Measurements from ENCODE around the gene FAXDC2.

FAXDC2 gene

DNA sequence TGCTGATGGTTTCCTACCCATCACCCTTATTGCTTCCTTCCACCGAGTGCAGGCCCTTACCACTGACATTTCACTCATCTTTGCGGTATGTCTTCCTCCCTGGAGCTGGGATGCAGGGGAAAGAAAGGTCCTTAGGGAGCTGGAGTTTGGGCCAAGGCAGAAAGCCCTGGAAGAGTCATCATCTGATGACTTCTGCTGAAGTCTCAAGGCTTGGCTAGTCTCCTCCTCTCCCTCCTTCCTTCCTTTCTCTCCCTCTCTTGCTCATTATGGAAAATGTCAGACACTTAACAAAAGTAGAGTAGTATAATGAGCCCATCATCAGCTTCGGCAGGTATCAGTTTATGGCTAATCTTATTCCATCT is 55.2 kb downstream of the FAXDC2 start:
- DNase-seq (ENCODE audit: low read depth) = no peak

DNA sequence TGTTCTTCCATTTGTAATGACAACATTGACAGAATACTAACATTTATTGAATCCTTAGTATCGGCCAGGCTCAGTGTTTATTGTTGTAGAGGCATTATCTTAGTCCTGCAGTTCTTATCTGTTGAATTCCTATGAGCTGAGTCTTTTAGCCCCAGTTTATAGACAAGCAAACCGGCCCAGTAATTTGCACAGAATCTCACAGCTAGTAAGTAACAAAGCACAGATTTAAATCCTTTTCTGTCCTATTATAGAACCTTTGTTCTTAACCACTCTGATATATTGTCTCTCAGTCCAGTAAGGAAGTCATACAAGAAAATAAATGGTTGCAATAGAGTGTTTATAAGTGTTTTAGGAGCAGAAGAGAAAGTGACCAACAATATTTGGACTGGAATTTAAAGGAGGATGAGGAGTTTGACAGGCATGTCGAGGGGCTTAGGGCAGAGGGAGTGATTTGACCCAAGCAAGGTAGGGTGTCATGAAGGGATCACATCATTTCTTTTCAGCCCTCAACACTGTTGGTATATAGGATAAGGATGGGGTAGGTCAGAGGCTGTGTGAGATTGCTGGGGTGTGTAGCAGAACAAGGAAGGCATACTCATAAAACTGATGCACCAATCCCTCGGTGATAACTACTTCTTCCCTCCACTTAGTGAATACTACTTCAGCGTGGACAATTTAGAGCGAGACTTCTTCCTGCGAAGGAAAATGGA is 55.7 kb downstream of the FAXDC2 start:
- DNase-seq (ENCODE audit: low read depth) = no peak

- no peak for DNase-seq (ENCODE audit: low read depth)
Observed at GRCh38 chr5:154793599-154794524, 56.5 kb downstream of the FAXDC2 start.

GRCh38 chr5:154791535-154791934 is 58.9 kb downstream of the FAXDC2 start:
- no peak for DNase-seq (ENCODE audit: low read depth)

GRCh38 chr5:154788212-154788611 is 62.2 kb downstream of the FAXDC2 start:
- no peak for DNase-seq (ENCODE audit: low read depth)

GRCh38 chr5:154786414-154786813 is 64.0 kb downstream of the FAXDC2 start:
- no peak for DNase-seq (ENCODE audit: low read depth)

GRCh38 chr5:154784856-154785255 is 65.5 kb downstream of the FAXDC2 start:
- DNase-seq (ENCODE audit: low read depth) = no peak

GRCh38 chr5:154783774-154784460 is 66.5 kb downstream of the FAXDC2 start:
- no peak for DNase-seq (ENCODE audit: low read depth)

DNA sequence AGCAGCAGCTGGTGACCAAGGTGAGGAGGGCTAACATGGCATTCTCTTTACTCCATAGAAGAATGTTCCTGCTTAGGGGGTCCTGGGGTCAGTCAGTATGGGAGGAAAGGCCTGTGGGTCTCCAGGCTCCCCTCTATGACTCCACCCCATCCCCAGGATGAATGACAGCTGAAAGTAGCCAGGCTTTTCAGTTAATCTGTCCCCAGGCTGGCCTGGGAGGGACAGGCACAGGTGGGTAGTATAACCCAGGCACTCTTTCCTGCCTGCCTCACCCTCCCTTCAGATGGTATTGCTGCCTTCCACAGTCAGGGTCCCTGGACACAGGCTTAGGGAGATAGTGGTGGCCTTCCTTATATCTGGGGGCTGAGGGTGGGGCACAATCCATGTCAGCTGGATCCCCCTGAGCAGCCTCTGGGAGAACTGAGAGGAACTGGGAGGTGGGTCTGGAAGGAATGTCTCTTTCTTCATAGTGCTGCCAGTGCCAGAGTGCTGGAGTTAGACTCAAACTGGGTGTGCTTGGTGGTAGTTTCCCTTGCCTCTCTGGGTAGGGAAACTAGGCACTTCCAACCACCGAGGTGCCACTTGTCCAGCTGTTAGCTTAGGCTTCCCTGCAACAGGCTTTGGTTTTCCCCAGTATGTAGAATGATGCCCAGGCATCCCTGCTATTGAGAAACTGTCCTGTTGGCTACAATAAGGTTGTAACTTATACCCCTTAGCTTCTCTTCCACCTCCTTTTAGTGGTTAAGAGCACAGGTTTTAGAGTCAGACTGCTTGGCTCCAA is 67.4 kb downstream of the FAXDC2 start:
- no peak for DNase-seq (ENCODE audit: low read depth)

DNA sequence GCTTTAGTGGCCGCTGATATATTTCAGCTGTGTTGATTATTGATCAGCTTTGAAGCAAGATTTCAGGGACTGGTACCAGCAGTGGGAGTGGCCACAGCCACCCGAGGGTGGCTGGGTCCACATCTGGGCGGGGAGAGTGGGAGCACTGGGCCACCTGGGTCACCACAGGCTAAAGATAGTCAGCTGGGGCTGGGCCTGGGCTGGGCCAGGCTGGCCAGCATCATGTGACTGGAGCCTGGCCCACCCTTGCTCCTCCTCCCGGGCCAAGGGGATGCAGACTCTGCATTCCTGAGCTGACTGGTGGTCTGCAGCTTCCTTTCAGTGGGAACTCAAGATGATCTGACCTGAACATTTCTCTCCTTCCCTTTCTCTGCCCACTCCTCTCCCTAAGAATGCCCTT is 68.1 kb downstream of the FAXDC2 start:
- no peak for DNase-seq (ENCODE audit: low read depth)

- no peak for DNase-seq (ENCODE audit: low read depth)
Observed at GRCh38 chr5:154780128-154780527, 70.3 kb downstream of the FAXDC2 start.

- no peak for DNase-seq (ENCODE audit: low read depth)
Observed at GRCh38 chr5:154779105-154779504, 71.3 kb downstream of the FAXDC2 start.

GRCh38 chr5:154778534-154778933 is 71.9 kb downstream of the FAXDC2 start:
- DNase-seq (ENCODE audit: low read depth) = no peak

- DNase-seq (ENCODE audit: low read depth) = no peak
Observed at GRCh38 chr5:154776167-154776566, 74.2 kb downstream of the FAXDC2 start.

DNA sequence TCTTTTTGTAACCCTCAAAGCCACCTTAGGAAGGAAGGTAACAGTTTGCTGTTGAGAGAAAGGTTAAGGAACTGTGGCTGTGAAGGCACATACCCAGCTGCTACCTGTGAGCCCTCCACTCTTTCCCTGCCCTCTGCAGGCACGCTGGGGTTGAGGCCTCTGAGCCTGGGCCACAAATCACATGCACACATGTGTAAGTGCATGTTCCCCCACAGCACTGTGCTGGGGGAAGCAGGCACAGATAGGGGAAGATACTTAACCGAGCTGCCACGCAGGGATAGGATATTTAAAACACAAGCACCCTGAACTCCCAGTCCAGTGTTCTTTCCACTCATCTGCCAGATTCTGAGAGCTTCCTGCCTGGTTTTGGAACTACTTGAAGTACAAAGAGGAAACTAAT is 77.1 kb downstream of the FAXDC2 start:
- no peak for DNase-seq (ENCODE audit: low read depth)

DNA sequence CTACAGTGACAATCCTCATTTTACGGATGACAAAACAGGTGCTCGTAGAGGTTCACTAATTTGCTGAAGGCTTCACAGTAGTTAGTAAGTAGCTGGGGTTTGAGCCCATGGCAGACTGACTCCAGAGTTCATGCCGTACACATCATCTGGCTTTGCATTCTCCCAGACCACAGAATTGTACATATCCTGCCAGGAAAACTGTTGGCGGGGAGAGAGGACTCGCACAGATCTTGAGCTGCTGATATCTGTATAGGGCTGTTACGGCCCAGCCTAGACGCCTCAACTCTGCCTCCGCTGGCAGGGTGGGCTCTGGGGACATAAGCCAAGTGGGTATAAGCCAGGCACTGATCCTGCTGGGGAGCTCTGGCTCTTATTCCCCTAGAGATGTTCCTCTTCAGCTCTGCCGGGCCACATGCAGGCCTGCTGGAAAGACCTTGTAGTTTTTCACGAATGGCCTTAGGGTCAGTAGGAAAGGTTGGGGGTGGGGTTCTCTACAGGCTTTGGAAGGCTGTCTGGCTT is 79.0 kb downstream of the FAXDC2 start:
- DNase-seq (ENCODE audit: low read depth) = no peak

GRCh38 chr5:154770111-154770510 is 80.3 kb downstream of the FAXDC2 start:
- no peak for DNase-seq (ENCODE audit: low read depth)
